ENCODE results near the gene ADAM22.

The ADAM22 gene

DNA sequence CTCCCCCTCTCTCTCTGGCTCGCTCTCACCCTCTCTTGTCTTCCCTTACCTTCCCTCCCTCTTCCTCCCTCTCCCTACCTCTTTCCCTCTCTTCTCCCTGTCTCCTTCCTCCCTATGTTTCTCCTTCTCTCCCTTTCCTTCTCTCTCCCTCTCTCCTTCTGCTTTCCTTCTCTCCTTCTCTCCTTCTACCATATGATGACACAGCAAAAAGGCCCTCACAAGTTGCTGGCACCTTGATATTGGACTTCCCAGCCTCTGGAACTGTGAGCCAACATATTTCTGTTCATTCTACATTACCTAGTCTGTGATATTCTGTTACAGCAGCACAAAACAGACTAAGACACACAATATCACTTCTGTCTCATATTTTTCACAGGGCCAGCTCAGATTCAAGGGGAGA is 135.0 kb downstream of the ADAM22 start:
- no peak overlapping the region for H3K27ac ChIP-seq (ENCODE audit: low read length)
- no peak for DNase-seq
- H3K79me2 ChIP-seq (ENCODE audit: low read length), result no peaks in the 10 kb centered on the region
- TF ChIP-seq, protein P1, sequence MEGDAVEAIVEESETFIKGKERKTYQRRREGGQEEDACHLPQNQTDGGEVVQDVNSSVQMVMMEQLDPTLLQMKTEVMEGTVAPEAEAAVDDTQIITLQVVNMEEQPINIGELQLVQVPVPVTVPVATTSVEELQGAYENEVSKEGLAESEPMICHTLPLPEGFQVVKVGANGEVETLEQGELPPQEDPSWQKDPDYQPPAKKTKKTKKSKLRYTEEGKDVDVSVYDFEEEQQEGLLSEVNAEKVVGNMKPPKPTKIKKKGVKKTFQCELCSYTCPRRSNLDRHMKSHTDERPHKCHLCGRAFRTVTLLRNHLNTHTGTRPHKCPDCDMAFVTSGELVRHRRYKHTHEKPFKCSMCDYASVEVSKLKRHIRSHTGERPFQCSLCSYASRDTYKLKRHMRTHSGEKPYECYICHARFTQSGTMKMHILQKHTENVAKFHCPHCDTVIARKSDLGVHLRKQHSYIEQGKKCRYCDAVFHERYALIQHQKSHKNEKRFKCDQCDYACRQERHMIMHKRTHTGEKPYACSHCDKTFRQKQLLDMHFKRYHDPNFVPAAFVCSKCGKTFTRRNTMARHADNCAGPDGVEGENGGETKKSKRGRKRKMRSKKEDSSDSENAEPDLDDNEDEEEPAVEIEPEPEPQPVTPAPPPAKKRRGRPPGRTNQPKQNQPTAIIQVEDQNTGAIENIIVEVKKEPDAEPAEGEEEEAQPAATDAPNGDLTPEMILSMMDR (IDR thresholded peaks at IDR 0.05; ENCODE audit: low read length), result no peak
- TF ChIP-seq EZH2phosphoT487 (IDR thresholded peaks at IDR 0.05; ENCODE audit: low read length) (no peak), EZH2 (optimal IDR thresholded peaks at IDR 0.05; ENCODE audit: low read depth, low read length) (no peak)
- H3K27me3 ChIP-seq (replicated peaks; ENCODE audit: insufficient read depth, low read length), result no peaks in the 10 kb centered on the region
- H3K36me3 ChIP-seq (replicated peaks; ENCODE audit: insufficient read depth, low read length), result no peaks in the 10 kb centered on the region
- H3K9me3 ChIP-seq (replicated peaks; ENCODE audit: insufficient read depth, low read length), result no peaks in the 10 kb centered on the region
- no peak overlapping the region for H3K4me2 ChIP-seq (ENCODE audit: low read depth, low read length)
- H3K9ac ChIP-seq (ENCODE audit: low read length), result no peak overlapping the region
- no peaks in the 10 kb centered on the region for H4K20me1 ChIP-seq (ENCODE audit: insufficient read depth, low read length)
- H3K4me3 ChIP-seq (ENCODE audit: low read length), result no peak overlapping the region
- peaks cover 5% of the 10 kb centered on the region; the same call in 1 of the 2 replicates for H3K4me1 ChIP-seq (ENCODE audit: low read length)
- H3F3A ChIP-seq (ENCODE audit: insufficient read depth, low read length), result no peaks in the 10 kb centered on the region
- H3K9me2 ChIP-seq (replicated peaks; ENCODE audit: insufficient read depth, low read length), result no peaks in the 10 kb centered on the region
- no peak overlapping the region for H2AFZ ChIP-seq (ENCODE audit: low read length)

DNA sequence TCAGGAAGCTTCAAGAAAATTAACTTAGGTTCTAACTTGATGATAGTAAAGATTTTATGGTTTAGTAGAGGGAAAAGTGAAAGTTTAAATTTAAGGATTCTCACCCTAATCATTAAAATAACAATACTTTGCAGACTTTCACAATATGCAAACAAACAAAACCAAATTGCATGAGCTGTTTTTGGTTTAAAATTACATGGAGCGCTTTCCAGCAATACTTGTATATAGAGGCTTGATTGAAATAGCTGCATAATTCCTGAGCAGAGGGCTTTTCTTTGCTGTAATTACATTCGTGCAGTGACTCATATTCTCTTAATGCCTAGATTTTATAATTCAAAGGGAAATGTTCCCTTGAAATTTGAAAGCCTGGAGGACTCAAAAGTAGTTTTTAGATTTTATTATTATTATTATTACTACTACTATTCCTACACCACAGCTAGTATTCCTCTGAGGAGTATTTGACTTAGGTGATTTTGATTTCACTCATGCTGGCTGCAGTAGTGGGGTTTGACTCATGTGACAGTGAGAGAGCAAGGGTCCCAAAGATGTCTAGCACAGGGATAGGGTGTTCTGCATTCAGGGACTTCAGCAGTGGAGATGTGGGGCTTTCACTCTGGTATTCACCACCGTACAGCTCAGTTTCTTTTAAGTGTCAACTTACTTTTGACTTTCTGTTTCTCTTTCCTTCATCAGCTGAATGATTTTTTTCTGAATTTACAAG is 138.1 kb downstream of the ADAM22 start:
- H3K9me3 ChIP-seq (replicated peaks; ENCODE audit: insufficient read depth, low read length), result no peaks in the 10 kb centered on the region
- H3K27me3 ChIP-seq (replicated peaks; ENCODE audit: insufficient read depth, low read length), result no peaks in the 10 kb centered on the region
- peaks cover 5% of the 10 kb centered on the region; the same call in 1 of the 2 replicates for H3K4me1 ChIP-seq (ENCODE audit: low read length)
- no peaks in the 10 kb centered on the region for H3K79me2 ChIP-seq (ENCODE audit: low read length)
- peak overlapping the region; percentile 42; the same call in 1 of the 2 replicates for H3K4me2 ChIP-seq (ENCODE audit: low read depth, low read length)
- peak overlapping the region; percentile 20; the same call in 1 of the 2 replicates for H2AFZ ChIP-seq (ENCODE audit: low read length)
- H4K20me1 ChIP-seq (ENCODE audit: insufficient read depth, low read length), result no peaks in the 10 kb centered on the region
- TF ChIP-seq EZH2phosphoT487 (IDR thresholded peaks at IDR 0.05; ENCODE audit: low read length) (no peak), EZH2 (optimal IDR thresholded peaks at IDR 0.05; ENCODE audit: low read depth, low read length) (no peak)
- TF ChIP-seq, protein P1 (IDR thresholded peaks at IDR 0.05; ENCODE audit: low read length), result no peak
- H3K9ac ChIP-seq (ENCODE audit: low read length), result peak overlapping the region; percentile 16; the same call in 1 of the 2 replicates
- DNase-seq, result peak; percentile 36
- H3K4me3 ChIP-seq (ENCODE audit: low read length), result peak overlapping the region; percentile 7; the same call in 1 of the 2 replicates
- no peaks in the 10 kb centered on the region for H3K9me2 ChIP-seq (replicated peaks; ENCODE audit: insufficient read depth, low read length)
- H3K36me3 ChIP-seq (replicated peaks; ENCODE audit: insufficient read depth, low read length), result no peaks in the 10 kb centered on the region
- no peaks in the 10 kb centered on the region for H3F3A ChIP-seq (ENCODE audit: insufficient read depth, low read length)
- H3K27ac ChIP-seq (ENCODE audit: low read length), result no peak overlapping the region

DNA sequence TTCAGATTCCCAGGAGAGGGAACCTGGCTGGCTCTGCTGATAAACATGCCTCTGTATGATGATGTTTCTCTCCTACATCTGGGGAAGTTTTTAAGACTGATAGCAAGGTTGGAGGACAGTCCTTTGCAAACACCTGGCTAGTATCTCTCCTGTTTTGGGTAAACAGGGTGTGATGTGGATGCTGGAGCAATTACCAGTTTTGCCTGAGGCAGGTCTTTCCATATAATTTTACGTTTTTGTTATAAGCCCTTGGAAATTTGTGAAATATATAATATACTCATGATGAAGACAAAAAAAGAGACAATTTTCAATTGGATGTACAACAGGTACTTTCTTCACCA is 138.6 kb downstream of the ADAM22 start:
- TF ChIP-seq EZH2phosphoT487 (IDR thresholded peaks at IDR 0.05; ENCODE audit: low read length) (no peak), EZH2 (optimal IDR thresholded peaks at IDR 0.05; ENCODE audit: low read depth, low read length) (no peak)
- TF ChIP-seq, protein P1 (IDR thresholded peaks at IDR 0.05; ENCODE audit: low read length), result no peak
- peak overlapping the region; percentile 16; the same call in 1 of the 2 replicates for H3K9ac ChIP-seq (ENCODE audit: low read length)
- H3K79me2 ChIP-seq (ENCODE audit: low read length), result no peaks in the 10 kb centered on the region
- peak overlapping the region; percentile 42; the same call in 1 of the 2 replicates for H3K4me2 ChIP-seq (ENCODE audit: low read depth, low read length)
- peak overlapping the region; percentile 7; the same call in 1 of the 2 replicates for H3K4me3 ChIP-seq (ENCODE audit: low read length)
- H2AFZ ChIP-seq (ENCODE audit: low read length), result peak overlapping the region; percentile 20; the same call in 1 of the 2 replicates
- H3K27ac ChIP-seq (ENCODE audit: low read length), result no peak overlapping the region
- no peaks in the 10 kb centered on the region for H3K27me3 ChIP-seq (replicated peaks; ENCODE audit: insufficient read depth, low read length)
- H3F3A ChIP-seq (ENCODE audit: insufficient read depth, low read length), result no peaks in the 10 kb centered on the region
- no peaks in the 10 kb centered on the region for H3K9me2 ChIP-seq (replicated peaks; ENCODE audit: insufficient read depth, low read length)
- no peak for DNase-seq
- peaks cover 5% of the 10 kb centered on the region; the same call in 1 of the 2 replicates for H3K4me1 ChIP-seq (ENCODE audit: low read length)
- no peaks in the 10 kb centered on the region for H3K36me3 ChIP-seq (replicated peaks; ENCODE audit: insufficient read depth, low read length)
- no peaks in the 10 kb centered on the region for H4K20me1 ChIP-seq (ENCODE audit: insufficient read depth, low read length)
- H3K9me3 ChIP-seq (replicated peaks; ENCODE audit: insufficient read depth, low read length), result no peaks in the 10 kb centered on the region
